ENCODE results near the gene C1GALT1C1L.

GRCh38 chr2:43657241-43657640 lies 19.0 kb downstream of the C1GALT1C1L start:
- no peak for TF ChIP-seq ESRRA (CRISPR knock-in tag; IDR thresholded peaks at IDR 0.05; ENCODE audit: low read depth)
- TF ChIP-seq ZMAT3 (CRISPR knock-in tag; conservative IDR thresholded peaks at IDR 0.05) = no peak
- TF ChIP-seq AFF4 (CRISPR knock-in tag; IDR thresholded peaks at IDR 0.05) = no peak
- no peak for TF ChIP-seq ZNF580 (CRISPR knock-in tag; IDR thresholded peaks at IDR 0.05; ENCODE audit: borderline replicate concordance, low read depth)
- TF ChIP-seq CTCF (CRISPR knock-in tag; IDR thresholded peaks at IDR 0.05) = no peak
- no peak for TF ChIP-seq CEBPG (CRISPR knock-in tag; IDR thresholded peaks at IDR 0.05)
- TF ChIP-seq YY1 (IDR thresholded peaks at IDR 0.05; ENCODE audit: insufficient read depth, insufficient replicate concordance, low read depth, low read length) = no peak
- TF ChIP-seq MTA3 (CRISPR knock-in tag; IDR thresholded peaks at IDR 0.05) = no peak
- no peak for TF ChIP-seq ZHX1 (CRISPR knock-in tag; IDR thresholded peaks at IDR 0.05; ENCODE audit: low read depth)
- no peak for TF ChIP-seq TOE1 (CRISPR knock-in tag; IDR thresholded peaks at IDR 0.05)
- no peak for TF ChIP-seq BCL6 (CRISPR knock-in tag; IDR thresholded peaks at IDR 0.05)
- no peak for TF ChIP-seq MXI1 (IDR thresholded peaks at IDR 0.05; ENCODE audit: borderline replicate concordance, low read depth, low read length)
